Adrenal gland (tissue), 12 donors: ENCODE data around the gene DMRT1. TPM values are rescaled to one million over a fixed set of nuclear protein-coding genes. Genes with fewer than 3 reads are reported as not detected.

Source experiments
- DNase-seq, 7 donors: peaks; one replicate each; pipeline ENCODE4 v3.0.0-alpha.2; 2019 to 2020
- H3K27ac ChIP-seq, 5 donors: fragments of 200-600 bp; sonication (generic) in 4 of 5; 1 replicate in 3 of 5; 2 replicates in 2 of 5; pipeline versions ENCODE4 v1.5.1 to v1.8.0; 2016 to 2020; ENCODE audit warnings: mild to moderate bottlenecking in 1 of 5
- H3K27me3 ChIP-seq: fragments of 200-600 bp; 2 replicates; pipeline ENCODE4 v1.8.0; 2021
- H3K36me3 ChIP-seq, 2 donors: fragments of 200-600 bp; replicated peaks in 1 of 2; 1 replicate in 1 of 2; 2 replicates in 1 of 2; pipeline versions ENCODE4 v1.5.1 to v1.8.0; 2018 to 2022
- H3K4me1 ChIP-seq, 2 donors: fragments of 200-600 bp; replicated peaks in 1 of 2; 1 replicate in 1 of 2; 2 replicates in 1 of 2; pipeline versions ENCODE4 v1.5.1 to v1.8.0; 2018 to 2021
- H3K4me3 ChIP-seq, 4 donors: fragments of 200-600 bp; sonication (generic) in 3 of 4; one replicate each; pipeline ENCODE4 v1.5.1; 2016 to 2018
- H3K9me3 ChIP-seq, 3 donors: fragments of 200-600 bp; sonication (generic) in 1 of 3; replicated peaks in 1 of 3; 1 replicate in 2 of 3; 2 replicates in 1 of 3; pipeline versions ENCODE4 v1.5.1 to v1.8.0; 2016 to 2021
- POLR2A ChIP-seq, 2 donors: fragments of 450-650 bp; IDR thresholded peaks; one replicate each; pipeline ENCODE4 v1.6.1; 2017; ENCODE audit warnings: antibody characterized with exemption in 2 of 2, mild to moderate bottlenecking in 2 of 2, moderate library complexity in 1 of 2
- WGBS, 4 donors: extraction: QIAGEN DNeasy Blood & Tissue Kit in 2 of 4; methylation state at CpG; one replicate each; pipeline versions ENCODE4 v1.1.5 to v1.1.7; 2013 to 2017; 5-methylcytosine and 5-hydroxymethylcytosine counted together
- intact Hi-C, 2 donors: fragments of 100-400 bp; cut with DNase I; formaldehyde crosslinking; loops; one replicate each; pipeline versions ENCODE4 v1.14.1 to v1.15.0; 2022 to 2023
- polyA plus RNA-seq, 3 donors: library from polyadenylated mRNA; stranded (reverse); fragments of 200-250 nt in 2 of 3; fragments of 350-450 nt in 1 of 3; fragmentation: Illumina TruSeq in 1 of 3; extraction: RNeasy Lipid Tissue Mini Kit (QIAGEN cat#74804) in 1 of 3; gene quantifications; one replicate each; pipeline ENCODE4 v1.2.3, GENCODE V29; 2013 to 2014
- total RNA-seq, 9 donors: library from RNA; depleted of rRNA in 4 of 9; stranded (reverse); fragments of >200 nt in 4 of 9; fragments of 120-200 nt in 1 of 9; fragmentation: NEBNext Ultra II Directional in 1 of 9; extraction: Animal tissue kit (Norgen Biotek cat#: 25700) in 1 of 9; gene quantifications; one replicate each; pipeline versions ENCODE4 v1.1.0 to v1.2.4, GENCODE V29; 2013 to 2023
- TF ChIP-seq, protein P1 (sequence below), 6 experiments: fragments of 450-650 bp in 4 of 6; fragments of 200-600 bp in 2 of 6; sonication (generic) in 1 of 6; IDR thresholded peaks; 1 replicate in 5 of 6; 2 replicates in 1 of 6; pipeline versions ENCODE4 v1.5.1 to v1.8.0; 2016 to 2021; ENCODE audit warnings: antibody characterized with exemption in 6 of 6, mild to moderate bottlenecking in 2 of 6, moderate library complexity in 1 of 6
- donor health status: healthy with polysubstance abuse.
- donor health status: Bipolar disorder and iron deficiency.
- donor health status: DM: yes; HTN: yes; CAD: no.
- donor health status: DM: no; HTN: no; CAD: no.
- donor health status: DM: no; HTN: no; CAD: no.
- donor health status: DM: yes; HTN: yes; CAD: no.

Gene DMRT1
- total and polyA plus RNA-seq, 12 donors: 9.2 TPM; not detected in 11

DNA sequence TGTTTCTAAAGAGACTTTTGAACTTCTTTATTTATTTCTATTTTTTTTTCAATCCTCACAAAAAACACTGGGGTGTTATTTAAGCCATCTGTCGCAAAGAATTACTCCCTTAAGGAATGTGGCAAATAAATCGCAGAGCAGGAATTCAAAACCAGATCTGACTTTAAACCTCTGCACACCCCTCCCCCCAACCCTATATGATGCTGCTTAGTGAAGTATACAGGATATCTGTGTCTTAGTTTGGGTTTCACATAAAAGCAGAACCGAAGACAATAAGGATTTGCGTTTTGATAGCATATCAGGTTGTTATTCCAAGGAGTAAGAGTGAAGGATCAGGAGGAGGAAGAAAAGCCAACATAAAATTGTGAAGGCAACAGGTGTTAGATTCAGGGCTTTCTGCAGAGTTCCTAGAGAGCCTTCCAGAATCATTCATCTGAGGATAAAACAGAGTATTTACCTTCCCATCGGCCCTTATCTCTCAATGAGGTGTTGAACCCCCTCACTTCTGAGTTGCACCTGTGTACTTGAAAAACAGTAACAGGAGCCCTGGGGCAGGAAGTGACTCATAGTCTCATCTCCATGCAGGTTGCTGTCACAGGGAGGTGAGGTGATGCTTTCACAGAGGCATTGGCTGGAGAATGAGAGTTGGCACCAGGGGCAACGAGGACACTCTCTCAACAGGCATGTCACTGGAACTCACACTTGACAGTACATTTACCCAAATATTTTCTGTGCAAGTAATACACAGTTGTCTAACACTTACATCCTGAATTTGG, 101.5 kb downstream of the DMRT1 start:
- Histone ChIP-seq H3K27ac (no peak overlapping the region), H3K4me3 (no peak overlapping the region), H3K36me3 (no peaks in the 10 kb centered on the region), H3K27me3 (peaks cover 28% of the 10 kb centered on the region), H3K4me1 (no peaks in the 10 kb centered on the region), H3K9me3 (no peaks in the 10 kb centered on the region)
- no peak for TF ChIP-seq POLR2A (IDR thresholded peaks at IDR 0.05)
- TF ChIP-seq, protein P1, sequence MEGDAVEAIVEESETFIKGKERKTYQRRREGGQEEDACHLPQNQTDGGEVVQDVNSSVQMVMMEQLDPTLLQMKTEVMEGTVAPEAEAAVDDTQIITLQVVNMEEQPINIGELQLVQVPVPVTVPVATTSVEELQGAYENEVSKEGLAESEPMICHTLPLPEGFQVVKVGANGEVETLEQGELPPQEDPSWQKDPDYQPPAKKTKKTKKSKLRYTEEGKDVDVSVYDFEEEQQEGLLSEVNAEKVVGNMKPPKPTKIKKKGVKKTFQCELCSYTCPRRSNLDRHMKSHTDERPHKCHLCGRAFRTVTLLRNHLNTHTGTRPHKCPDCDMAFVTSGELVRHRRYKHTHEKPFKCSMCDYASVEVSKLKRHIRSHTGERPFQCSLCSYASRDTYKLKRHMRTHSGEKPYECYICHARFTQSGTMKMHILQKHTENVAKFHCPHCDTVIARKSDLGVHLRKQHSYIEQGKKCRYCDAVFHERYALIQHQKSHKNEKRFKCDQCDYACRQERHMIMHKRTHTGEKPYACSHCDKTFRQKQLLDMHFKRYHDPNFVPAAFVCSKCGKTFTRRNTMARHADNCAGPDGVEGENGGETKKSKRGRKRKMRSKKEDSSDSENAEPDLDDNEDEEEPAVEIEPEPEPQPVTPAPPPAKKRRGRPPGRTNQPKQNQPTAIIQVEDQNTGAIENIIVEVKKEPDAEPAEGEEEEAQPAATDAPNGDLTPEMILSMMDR (IDR thresholded peaks at IDR 0.05): no peak
- no peak for DNase-seq
- WGBS, 4 donors: 40 to 53% (median 47%) methylated on average over 6 of the region's 6 CpGs
- intact Hi-C loops: no loop called here

DNA sequence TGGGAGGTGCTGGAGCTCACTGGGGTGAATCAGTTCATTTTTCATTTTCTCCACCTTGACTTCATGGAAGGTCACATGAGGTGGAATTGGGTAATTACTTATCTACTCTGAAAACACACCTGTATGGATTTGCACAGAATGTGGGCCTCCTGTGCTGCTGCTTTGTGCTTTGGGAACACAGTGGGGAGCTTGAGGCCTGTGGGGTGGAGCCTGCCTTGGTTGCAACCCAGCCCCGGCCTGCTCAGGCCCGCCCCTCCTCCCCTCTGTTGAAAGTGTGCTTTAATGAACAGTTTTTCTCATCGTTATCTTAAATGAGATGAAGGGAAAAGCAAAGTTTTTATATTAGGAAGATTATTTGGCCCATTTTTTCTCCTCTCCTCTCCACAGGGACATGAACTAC, 106.5 kb downstream of the DMRT1 start:
- Histone ChIP-seq H3K36me3 (no peaks in the 10 kb centered on the region), H3K4me1 (no peaks in the 10 kb centered on the region), H3K27me3 (peaks cover 22% of the 10 kb centered on the region), H3K27ac (no peak overlapping the region), H3K9me3 (no peaks in the 10 kb centered on the region), H3K4me3 (no peak overlapping the region)
- no peak for TF ChIP-seq POLR2A (IDR thresholded peaks at IDR 0.05)
- TF ChIP-seq, protein P1 (IDR thresholded peaks at IDR 0.05): no peak
- WGBS, 4 donors: 70 to 80% (median 75%) methylated on average over 3 of the region's 3 CpGs
- intact Hi-C loops: no loop called here
- no peak for DNase-seq

DNA sequence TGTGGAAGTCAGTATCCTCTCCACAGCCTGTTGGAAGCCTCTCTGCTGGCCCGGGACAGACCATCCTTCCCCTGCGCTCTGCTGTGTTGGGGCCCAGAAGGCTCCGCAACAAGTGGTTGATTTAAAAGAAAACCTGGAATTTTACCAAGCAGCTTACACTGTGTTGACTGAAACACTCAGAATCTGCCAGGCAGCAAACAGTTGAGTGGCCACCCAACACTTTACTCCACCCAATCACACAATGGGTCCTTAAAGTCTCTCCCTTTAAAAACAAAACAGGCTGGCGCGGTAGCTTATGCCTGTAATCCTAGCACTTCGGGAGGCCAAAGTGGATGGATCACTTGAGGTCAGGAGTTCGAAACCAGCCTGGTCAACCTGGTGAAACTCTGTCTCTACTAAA, 107.0 kb downstream of the DMRT1 start:
- no peaks in the 10 kb centered on the region for H3K9me3 ChIP-seq
- H3K36me3 ChIP-seq: no peaks in the 10 kb centered on the region
- no peak for DNase-seq
- H3K4me3 ChIP-seq: no peak overlapping the region
- 78 to 91% (median 83%) methylated on average over 7 of the region's 7 CpGs for WGBS, 4 donors
- H3K27ac ChIP-seq: no peak overlapping the region
- intact Hi-C loops: no loop called here
- H3K4me1 ChIP-seq: no peaks in the 10 kb centered on the region
- H3K27me3 ChIP-seq: peaks cover 17% of the 10 kb centered on the region
- no peak for TF ChIP-seq POLR2A (IDR thresholded peaks at IDR 0.05)
- TF ChIP-seq, protein P1 (IDR thresholded peaks at IDR 0.05): no peak

DNA sequence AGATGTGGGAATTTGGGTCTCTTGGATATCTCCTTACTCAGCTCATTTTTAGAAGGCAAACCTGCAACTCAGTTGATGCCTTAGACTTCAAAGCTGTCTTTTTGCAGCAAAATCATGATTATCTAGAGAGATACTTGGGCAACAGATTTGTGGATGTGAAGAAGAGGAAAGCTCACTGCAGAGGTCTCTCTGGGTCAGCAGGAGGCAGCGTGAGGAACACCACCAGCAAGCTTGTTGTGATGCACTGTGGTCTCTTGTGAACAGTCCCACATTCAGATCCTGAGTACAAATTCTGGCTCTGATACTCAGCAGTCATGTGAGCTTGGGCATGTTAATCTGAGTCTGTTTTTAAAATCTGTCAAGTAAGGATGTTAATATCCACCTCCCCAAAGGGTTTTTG, 108.6 kb downstream of the DMRT1 start:
- Histone ChIP-seq H3K9me3 (no peaks in the 10 kb centered on the region), H3K4me1 (no peaks in the 10 kb centered on the region), H3K36me3 (no peaks in the 10 kb centered on the region), H3K27ac (no peak overlapping the region), H3K27me3 (peaks cover 12% of the 10 kb centered on the region), H3K4me3 (no peak overlapping the region)
- DNase-seq: no peak
- 21 to 52% (median 45%) methylated on average over 1 of the region's 1 CpG for WGBS, 4 donors
- intact Hi-C loops: no loop called here
- TF ChIP-seq POLR2A (IDR thresholded peaks at IDR 0.05): no peak
- TF ChIP-seq, protein P1 (IDR thresholded peaks at IDR 0.05): no peak
